GM18909 (cell line): Measurements from ENCODE around the gene OLFM2.

Experiments
- ATAC-seq: cut with Tn5 transposase; IDR thresholded peaks from one replicate; pipeline ENCODE4 v1.9.1; 2021; ENCODE audit warnings: mild to moderate bottlenecking; ENCODE audit not compliant: unreplicated experiment, poor library complexity

Gene OLFM2

GRCh38 chr19:9912551-9913236 is 23.6 kb downstream of the OLFM2 start:
- no peak for ATAC-seq

- no peak for ATAC-seq
These were observed 24.7 kb downstream of the OLFM2 start for GRCh38 chr19:9911524-9912185.

- no peak for ATAC-seq
These were observed 25.7 kb downstream of the OLFM2 start for GRCh38 chr19:9910625-9911024.

GRCh38 chr19:9909251-9909650 is 27.1 kb downstream of the OLFM2 start:
- ATAC-seq = no peak

- ATAC-seq = no peak
These were observed 29.7 kb downstream of the OLFM2 start for GRCh38 chr19:9906475-9907087.

GRCh38 chr19:9903336-9903735 is 33.0 kb downstream of the OLFM2 start:
- ATAC-seq = no peak

- ATAC-seq = no peak
These were observed 34.7 kb downstream of the OLFM2 start for GRCh38 chr19:9901642-9902041.

GRCh38 chr19:9901020-9901419 is 35.3 kb downstream of the OLFM2 start:
- ATAC-seq = no peak

GRCh38 chr19:9891609-9892373 is 44.5 kb downstream of the OLFM2 start:
- ATAC-seq = no peak

GRCh38 chr19:9885077-9885552 is 51.2 kb downstream of the OLFM2 start:
- ATAC-seq = no peak

GRCh38 chr19:9883764-9884163 is 52.6 kb downstream of the OLFM2 start:
- no peak for ATAC-seq

- ATAC-seq = no peak
These were observed 53.0 kb downstream of the OLFM2 start for GRCh38 chr19:9883231-9883758.

- ATAC-seq = no peak
These were observed 54.6 kb downstream of the OLFM2 start for GRCh38 chr19:9881720-9882119.

GRCh38 chr19:9878511-9879196 is 57.7 kb downstream of the OLFM2 start:
- ATAC-seq = no peak

- no peak for ATAC-seq
These were observed 58.4 kb downstream of the OLFM2 start for GRCh38 chr19:9877780-9878510.

- no peak for ATAC-seq
These were observed 60.5 kb downstream of the OLFM2 start for GRCh38 chr19:9875796-9876195.

GRCh38 chr19:9875031-9875627 is 61.2 kb downstream of the OLFM2 start:
- ATAC-seq = no peak

GRCh38 chr19:9872618-9873242 is 63.6 kb downstream of the OLFM2 start:
- no peak for ATAC-seq
